Left renal cortex interstitium (tissue), 4 donors: ENCODE measurements around the gene NOTCH1. TPM values are rescaled to one million over a fixed set of nuclear protein-coding genes. Genes with fewer than 3 reads are reported as not detected.

Experiments used
- DNase-seq, 4 donors: peaks; one replicate each; pipeline ENCODE4 v3.0.0-alpha.2; 2013; ENCODE audit warnings: low read depth in 4 of 4, low spot score in 2 of 4, missing footprints in 1 of 4
- polyA plus RNA-seq, 4 donors: library from polyadenylated mRNA; unstranded; fragments of 120-200 nt; gene quantifications; one replicate each; pipeline ENCODE4 v1.2.1, GENCODE V29; 2013; ENCODE audit not compliant: insufficient read length in 4 of 4

NOTCH1 gene
- 10 to 100 TPM; 19.8 to 47.5 (median 34.2) TPM for polyA plus RNA-seq

DNA sequence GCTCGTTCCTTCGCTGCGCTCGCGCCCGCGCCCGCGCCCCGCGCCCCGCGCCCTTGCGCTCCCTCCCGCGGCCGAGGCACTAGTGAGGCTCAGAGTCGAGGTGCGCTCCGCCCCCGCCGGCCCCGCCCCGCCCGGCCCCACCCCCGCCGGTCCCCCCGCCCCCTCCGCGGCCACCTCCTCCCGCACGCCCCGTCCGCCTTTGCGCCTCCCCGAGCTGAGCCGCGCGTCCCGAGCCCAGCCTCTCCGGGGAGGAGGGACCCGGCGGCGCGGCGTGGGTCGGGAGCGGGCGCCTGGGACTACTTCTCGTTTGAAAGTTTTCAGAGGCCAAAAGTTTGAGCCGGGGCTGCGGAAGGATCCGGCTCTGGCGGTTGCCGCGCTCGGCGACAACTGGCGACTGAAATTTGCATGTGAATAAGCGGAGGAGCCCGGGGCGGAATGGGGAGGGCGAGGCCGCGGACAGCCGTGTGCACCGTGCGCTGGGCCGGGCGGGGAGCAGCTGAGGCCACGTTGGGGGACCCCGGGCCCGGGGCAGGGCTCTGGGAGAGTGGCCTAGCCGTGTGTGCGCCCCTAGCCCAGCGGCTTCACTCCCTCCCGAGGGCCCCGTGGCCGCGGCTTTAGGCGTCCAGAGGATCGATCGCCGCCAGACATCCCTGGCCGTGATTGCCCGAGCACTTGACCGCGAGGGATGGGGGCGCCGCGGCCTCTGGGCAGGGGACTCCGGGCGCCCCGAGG, at the start of gene NOTCH1:
TSS of gene NOTCH1 (minus strand) at position 84 of the 732 bp plus-strand sequence. CDS start 262 bp downstream, outside the sequence.
- DNase-seq = peak in 3 of 4 donors; percentile 81 to 87 (median 82)

DNA sequence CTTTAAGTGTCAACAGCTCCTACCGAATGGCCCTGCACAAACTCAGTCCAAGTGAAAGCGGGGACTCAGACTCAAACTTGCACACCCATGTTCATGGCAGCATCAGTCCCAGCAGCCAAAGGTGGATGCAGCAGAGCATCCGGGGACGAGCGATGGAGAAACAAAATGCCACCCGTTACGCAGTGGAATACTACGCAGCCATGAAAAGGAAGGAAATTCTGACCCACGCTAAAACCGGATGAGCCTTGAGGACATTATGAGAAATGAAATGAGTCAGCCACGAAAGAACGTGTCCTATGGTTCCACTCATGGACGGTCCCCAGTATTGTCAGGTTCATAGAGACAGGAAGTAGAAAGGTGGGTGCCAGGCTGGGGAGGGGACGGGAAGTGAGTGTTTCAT, 48.6 kb upstream of the NOTCH1 start:
- no peak for DNase-seq

DNA sequence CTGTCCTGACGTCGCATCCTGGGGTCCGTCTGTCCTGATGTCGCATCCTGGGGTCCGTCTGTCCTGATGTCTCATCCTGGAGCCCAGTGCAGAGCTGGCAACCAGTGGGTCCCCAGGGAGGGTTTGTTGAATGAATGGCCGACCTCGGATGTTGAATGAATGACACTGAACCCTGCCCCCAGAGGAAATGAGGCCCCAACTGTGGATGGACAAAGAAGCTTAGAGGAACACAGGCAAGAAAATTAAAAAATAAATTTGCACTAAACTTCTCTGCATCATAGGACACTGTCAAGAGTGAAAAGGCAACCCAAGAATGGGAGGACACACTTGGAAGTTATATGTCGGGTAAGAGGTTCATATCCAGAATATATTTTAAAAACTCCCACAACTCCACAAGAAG, 47.7 kb upstream of the NOTCH1 start:
- DNase-seq = no peak

DNA sequence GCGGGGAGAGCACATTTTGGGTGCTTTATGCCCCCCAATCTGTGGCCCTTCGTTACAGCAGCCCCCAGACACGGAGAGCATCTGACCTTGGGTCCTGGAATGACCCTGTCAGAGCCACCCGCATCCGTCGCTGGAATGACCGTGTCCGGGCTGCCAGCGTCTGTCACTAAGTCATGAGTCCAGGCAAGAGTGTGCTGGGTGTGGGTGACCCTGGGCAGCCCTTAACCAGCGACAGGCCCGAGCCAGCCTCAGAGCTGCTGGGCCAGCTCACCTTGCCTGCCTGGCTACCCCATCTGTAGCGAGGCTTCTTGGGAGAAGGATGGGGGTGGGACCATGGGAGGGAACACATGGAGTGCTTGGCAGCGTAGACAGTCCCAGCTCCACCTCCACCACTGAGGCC, 46.8 kb upstream of the NOTCH1 start:
- DNase-seq = no peak

DNA sequence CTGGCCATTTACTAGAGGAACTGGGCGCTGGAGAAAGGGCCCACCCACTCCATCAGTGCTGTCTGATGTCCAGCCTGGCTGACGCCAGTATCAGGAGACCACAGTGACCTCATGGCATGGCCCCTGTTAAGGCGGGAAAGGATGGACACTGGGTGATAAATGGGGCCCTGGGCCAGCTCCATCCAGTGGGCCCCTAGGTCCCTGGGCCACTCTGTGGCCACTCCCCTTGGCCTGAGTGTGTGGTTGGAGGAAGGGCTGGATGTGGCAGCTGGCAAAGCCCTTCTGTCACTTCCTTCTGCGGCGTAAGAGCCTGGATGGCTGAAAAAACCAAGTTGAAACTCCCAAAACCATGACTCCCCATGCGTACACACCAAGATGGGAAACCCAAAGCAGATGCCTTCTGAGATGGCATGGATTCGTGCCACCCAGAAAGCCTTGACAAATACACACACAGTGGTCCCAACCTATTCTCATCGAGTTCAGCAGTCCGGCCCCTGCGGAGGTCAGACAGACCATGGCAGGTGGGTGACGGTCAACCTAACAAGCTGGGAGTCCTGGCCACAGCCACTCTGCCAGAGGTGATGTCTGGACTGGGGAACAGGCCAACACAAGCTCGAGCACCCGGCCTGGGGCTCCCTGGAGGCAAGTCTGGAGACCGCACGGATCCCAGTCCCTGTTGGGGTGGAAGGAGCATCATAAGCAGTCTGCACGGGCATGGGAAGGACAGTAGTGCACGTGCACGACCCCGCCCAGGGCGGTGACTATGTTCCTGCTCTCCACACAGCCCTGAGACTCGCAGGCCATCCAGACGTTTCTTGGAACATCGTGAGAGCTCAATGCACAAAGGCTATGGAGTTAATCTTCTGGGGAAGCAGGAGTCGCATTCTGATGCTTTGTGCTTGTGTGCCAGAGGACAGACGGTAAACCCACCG, 45.2 kb upstream of the NOTCH1 start:
- no peak for DNase-seq

DNA sequence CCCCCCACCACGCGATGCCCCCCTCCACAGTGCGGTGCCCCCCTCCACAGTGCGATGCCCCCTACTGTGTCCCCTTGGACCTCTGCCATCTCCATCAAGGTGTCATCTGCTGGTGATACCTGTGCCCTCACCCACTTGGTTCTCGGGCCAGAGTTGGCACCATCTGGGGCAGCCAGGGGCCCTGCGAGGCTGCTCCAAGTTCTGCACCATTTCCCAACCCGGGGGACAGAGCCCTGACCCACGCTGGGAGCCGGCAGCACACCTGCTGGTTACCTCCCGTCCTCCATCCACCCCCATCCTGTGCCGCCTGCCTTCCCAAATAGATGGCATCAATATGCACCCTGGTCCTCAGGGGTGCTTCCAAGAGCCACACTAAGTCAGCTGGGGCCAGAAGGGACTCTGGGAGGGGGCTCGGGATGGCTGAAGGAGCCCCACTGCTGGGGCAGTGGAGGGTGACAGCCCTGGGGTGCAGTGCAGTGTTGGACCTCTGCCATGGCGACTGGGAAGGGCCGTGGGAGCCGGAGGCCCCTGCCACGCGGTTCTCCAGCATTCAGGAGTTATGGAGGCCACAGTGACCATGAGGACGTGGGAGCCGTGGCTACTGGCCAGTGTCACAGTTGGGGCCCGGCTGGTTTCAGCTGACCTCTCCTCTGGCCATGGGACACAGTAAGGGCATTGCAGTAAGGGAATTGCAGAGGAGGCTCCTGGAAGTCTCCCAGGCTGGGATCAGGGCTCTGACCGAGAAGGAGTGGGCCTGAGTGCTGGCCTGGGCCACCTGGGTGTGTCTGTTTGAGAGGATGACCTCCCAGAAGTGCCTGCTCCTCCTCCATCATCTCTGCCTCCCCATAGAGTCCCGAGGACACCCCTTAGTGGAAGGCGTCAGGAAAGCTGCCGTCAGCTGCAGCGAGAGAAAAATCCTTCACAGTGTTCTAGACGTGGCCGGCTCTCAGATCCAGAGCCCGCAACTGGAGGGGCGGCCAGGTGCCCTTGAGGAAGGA, 44.2 kb upstream of the NOTCH1 start:
- no peak for DNase-seq

DNA sequence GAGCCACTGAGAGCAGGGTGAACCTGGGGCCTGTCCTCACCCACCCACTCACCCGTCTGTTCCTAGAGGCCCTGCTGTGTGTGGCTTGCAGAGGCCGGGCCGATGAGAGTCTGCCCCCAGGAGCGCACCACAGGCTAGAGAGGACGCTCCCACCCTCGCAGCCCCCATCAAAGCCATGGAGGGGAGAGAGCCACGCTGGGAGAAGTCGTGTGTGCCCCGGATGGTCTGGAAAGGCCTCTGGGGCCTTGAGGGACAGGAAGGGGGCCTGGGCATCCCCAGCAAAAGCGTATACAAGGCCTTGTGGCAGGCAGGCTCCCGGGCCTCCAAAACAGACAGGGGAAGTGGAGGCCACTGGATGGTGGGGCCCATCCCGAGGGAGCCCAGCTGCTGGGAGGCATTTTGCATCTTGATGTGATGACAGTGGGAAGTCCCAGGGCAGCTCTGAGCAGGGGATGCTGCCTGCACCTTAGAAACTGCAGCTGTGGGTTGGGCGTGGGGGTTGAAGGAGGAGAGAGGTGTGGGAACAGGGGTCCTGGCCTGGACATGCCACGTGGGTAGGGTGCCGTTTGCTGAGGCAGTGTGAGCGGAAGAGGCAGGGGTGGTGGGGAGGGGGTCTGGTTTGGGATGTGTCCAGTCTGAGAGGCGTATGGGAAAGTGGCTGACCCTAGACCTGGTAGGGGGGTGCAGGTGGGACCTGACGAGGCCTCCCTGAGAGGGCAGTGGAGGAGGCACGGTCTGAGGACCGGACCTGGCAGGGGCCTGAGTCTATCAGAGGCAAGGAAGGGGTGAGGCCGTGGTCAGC, 43.0 kb upstream of the NOTCH1 start:
- no peak for DNase-seq

DNA sequence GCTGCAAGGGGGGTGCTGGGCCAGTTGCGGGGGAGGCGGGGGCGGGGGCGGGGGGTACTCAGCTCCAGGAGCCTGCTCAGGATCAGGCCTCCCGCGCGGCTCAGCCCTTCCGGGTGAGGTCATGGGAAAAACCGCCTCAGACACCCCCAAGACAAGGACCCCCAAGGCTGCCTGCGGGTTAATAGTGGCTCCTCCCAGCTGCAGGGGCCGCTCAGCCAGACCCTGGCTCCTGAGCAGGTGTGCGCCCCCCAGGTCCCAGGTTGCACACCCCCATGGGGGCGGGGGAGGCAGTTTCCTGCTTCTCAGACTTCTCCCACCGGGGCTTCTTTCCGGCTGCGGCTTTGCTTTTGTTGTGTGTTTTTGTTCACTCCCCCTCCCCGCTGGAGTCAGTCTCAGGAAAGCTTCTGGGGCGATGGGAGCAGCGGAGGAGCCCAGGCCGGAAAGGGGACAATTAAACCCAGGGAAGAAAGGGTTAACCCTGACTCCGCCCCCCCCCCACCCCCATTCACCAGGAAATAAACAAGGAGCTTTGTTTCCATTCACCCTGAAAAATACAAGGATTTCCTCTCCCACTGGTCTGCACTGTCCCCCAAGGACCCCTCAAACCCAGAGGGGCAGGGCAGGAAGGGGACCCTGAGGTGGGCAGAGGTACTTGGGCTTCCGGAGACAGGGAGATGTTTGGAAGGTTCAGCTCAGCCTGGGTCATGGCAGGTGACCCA, 42.3 kb upstream of the NOTCH1 start:
- DNase-seq = peak; percentile 70 to 80 (median 77)

DNA sequence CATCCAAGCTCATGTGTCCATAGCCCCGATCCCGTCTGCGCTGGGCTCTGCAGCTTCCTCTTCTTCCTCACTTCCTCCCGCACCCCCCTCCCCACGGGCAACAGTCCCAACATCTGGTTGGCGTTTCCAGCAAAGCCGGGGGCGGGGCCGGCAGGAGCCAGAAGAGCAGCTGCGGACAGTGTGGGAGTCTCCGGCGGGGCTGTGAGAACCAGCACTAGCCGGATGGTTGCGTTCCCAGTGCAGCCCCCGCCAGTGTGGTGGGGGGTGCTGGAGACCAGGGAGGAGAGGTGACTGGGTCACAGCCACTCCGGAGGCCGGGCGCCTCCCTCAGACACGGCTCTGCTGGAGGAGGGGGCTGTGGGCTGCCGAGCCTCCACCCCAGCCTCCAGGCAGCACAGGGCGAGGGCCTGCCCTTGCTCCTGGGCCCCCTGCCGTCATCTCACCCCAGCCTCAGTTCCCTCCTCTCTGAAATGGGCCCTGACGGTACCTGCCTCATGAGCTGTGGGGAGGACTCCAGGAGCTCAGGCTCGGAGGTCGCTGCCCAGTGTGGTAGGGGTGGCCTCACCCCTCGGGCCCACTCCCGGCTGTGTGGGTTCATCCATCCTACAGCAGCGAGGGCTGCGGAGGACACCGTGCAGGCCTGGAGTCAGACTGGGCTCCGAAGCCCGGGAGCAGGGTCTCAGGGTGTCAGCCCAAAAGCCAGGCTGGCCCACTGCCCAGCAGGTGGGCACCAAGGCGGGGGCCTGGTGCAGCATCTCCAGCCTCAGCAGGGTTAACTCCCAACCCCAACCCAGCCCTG, 41.5 kb upstream of the NOTCH1 start:
- DNase-seq = peak in 3 of 4 donors; percentile 71 to 91 (median 87)

DNA sequence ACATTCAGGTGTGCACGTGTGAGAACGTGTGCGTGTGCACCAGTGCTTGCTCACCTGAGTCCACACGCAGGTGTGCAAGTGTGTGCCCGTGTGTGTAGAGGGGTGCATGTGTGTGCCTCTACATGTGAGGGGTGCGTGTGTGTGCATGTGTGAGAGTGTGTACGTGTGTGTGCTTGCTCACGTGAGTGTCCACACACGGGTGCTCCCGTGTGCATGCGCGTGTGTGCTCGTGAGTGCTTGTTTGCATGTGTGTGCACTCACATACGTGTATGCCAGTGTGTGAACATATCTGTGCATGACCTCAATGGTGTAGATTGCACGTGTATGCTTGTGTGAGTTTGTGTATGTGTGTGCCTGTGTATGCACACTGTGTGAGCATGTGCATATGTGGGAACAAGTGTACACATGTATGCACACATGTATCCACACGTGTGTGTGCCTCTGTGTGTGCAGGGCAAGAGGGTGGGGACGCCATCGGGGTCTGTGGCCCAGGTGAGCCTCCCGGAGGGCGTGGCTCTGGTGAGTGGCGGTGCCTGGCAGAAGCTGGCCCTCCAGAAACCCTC, 40.6 kb upstream of the NOTCH1 start:
- no peak for DNase-seq

DNA sequence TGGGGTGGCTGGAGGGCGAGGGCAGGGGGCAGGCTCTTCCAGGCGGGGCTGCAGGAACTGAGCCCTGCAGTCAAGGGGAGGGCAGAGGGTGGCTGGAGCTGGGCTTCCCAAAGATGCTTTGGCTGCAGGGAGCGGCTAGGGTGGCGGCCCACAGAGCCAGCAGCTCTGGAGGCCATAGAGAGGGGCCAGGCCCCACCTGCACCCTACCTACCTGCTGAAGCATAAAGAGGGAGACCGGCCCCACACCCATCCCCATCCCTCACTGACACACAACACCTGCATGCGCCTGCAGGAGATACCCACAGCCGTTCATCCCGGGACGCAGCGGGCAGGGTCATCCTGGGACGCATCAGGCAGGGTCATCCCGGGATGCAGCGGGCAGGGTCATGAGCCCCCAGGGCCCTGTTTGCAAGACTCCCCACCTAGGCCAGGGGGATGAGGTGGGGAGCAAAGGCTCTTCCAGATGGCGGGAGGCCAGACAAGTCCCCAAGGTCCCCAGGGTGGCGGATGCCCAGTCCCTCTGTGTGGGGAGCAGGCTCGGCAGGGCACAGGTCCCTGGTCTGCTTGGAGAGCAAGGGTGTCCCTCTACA, 39.8 kb upstream of the NOTCH1 start:
- DNase-seq = no peak

DNA sequence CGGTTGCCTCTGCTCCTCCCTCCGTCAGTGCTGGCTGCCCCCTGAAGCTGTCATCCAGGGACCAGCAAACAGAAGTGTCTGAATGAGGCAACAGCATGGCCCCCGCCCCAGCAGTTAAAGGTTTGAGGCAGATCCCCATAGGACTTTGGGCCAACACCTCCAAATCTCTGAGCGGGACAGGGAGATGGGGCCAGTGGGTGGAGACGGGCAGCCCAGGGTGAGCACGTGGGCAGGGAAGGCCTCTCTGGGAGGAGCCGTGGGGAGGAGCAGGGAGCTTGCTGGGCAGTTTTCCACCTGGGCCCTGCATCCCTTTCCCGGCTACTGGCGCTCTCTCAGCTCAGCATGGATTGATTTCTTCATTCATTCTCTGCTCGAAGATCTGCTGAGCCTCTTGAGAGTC, 39.1 kb upstream of the NOTCH1 start:
- DNase-seq = no peak

DNA sequence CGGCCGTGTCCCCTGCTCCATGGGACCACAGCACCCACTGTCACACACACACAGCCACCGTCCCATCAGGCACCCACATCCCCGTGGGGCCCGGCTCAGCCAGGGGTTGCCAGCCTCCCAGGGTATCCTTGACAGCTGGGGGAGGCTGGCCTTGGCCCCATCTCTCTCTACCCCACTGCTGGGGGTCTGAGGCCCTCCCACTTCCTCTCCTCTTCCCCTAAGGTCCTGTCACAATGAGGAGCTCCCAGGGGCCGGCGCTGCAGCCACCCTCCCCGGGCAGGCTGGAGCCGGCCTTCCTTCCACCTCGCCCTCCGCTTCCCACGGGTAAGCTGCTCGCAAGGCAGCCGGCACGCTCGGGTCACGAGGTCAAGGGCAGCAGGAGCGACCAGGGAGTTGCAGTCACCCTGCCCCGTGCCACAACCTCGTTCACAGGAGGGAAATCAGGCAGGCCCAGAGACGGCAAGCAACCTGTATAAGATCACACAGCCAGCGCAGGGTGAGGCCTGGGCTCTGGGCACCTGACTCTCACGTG, 38.6 kb upstream of the NOTCH1 start:
- DNase-seq = no peak

DNA sequence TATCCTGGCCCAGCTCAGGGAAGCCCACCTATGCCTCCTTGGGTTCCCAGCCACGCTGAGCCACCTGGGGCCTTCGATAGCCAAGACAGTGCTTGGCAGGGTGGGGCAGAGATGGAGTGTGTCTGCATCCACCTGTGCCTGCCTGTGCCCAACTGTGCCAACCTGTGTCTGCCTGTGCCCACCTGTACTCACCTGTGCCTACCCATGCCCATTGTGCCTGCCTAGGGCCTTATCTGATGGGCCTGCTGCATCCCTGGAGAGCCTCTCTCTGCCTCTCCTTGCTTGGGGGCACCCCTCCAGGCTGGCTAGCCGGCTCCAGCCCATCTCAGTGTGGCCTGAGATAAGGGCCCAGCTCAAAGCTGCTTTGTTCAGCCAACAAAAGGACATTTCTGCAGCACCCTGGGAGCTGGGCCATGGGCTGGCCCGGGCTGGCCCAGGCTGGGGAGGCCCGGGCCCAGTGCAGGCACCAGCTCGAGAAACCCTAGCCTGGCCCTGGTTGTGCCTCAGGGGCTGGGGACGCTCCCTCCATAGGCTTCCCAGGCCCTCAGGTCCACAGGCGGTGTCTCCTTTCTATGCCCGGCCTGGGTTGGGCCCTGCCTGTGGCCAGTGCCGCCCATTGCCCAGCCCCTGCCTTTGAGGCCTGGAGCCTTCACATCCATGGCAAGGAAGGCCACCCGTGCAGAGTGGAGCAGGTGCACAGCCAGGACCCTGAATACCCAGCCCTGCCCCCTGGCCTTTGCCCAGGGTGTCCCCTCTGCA, 37.3 kb upstream of the NOTCH1 start:
- DNase-seq = no peak

DNA sequence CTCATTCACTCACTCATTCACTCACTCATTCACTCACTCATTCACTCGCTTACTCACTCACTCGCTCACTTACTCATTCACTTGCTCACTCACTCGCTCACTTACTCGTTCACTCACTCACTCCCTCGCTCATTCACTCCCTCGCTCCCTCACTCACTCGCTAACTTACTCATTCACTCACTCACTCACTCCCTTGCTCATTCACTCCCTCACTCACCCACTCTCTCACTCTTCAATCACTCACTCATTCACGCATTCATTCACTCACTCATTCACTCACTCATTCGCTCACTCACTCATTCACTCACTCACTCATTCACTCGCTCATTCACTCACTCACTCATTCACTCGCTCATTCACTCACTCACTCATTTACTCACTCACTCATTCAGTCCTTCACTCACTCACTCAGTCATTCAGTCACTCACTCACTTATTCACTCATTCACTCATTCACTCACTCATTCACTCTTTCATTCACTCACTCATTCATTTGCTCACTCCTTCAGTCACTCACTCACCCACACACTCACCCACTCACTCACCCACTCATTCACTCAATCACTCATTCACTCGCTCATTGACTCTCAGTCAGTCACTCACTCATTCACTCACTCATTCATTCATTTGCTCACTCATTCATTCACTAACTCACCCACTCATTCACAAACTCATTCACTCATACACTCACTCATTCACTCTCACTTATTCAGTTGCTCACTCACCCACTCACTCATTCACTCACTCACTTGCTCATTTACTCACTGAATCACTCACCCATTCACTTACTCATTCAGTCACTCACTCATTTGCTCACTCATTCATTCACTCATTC, 36.0 kb upstream of the NOTCH1 start:
- no peak for DNase-seq
